ENCODE results near the gene SEC62.

Gene SEC62

DNA sequence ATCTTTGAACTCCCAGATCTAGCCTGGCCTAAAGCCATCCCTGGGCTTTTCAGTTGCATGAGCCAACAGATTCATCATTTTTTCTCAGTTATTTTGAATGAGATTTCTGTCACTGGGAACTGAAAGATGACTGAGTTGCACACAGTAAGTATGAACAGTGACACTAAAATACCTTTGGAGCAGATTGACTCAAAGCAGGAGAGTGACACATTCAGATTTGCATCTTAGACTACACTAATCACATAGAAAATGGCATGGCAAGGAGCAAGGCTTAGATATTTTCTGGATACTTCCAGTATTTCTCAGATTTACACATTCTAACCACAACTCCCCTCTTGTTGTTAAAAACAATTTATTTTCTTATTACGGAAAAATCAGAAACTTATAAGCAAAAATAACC is 32.8 kb downstream of the SEC62 start:
- TF ChIP-seq, protein P1, sequence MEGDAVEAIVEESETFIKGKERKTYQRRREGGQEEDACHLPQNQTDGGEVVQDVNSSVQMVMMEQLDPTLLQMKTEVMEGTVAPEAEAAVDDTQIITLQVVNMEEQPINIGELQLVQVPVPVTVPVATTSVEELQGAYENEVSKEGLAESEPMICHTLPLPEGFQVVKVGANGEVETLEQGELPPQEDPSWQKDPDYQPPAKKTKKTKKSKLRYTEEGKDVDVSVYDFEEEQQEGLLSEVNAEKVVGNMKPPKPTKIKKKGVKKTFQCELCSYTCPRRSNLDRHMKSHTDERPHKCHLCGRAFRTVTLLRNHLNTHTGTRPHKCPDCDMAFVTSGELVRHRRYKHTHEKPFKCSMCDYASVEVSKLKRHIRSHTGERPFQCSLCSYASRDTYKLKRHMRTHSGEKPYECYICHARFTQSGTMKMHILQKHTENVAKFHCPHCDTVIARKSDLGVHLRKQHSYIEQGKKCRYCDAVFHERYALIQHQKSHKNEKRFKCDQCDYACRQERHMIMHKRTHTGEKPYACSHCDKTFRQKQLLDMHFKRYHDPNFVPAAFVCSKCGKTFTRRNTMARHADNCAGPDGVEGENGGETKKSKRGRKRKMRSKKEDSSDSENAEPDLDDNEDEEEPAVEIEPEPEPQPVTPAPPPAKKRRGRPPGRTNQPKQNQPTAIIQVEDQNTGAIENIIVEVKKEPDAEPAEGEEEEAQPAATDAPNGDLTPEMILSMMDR (IDR thresholded peaks at IDR 0.05; ENCODE audit: extremely low read depth, missing control alignments): no peak

GRCh38 chr3:170000051-170000450 is 33.4 kb downstream of the SEC62 start:
- no peak for DNase-seq (ENCODE audit: low spot score)
- TF ChIP-seq, protein P1 (IDR thresholded peaks at IDR 0.05; ENCODE audit: extremely low read depth, missing control alignments): no peak

More for the DNA sequence above, 32.8 kb downstream of the SEC62 start:
- DNase-seq (ENCODE audit: low spot score): peak; percentile 57

GRCh38 chr3:170002231-170002630 is 35.6 kb downstream of the SEC62 start:
- TF ChIP-seq, protein P1 (IDR thresholded peaks at IDR 0.05; ENCODE audit: extremely low read depth, missing control alignments): no peak
- no peak for DNase-seq (ENCODE audit: low spot score)

DNA sequence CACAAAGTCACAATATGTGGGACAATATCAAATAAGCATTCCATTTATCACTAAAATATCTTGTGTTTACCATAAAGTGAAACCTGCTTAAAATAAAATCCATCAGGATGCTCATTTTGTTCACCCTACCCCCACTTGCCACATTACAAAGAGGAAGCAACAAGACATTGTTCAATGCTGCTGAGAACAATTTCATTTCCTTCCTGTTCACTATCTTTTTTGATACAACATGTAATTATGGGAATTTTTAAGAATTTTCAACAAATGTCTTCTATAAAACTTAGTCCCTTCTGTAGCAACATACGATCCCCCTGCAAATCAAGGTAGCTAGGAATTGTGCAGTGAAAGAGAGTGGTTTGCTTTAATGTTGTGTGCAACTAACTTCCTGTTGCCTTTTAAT is 36.3 kb downstream of the SEC62 start:
- no peak for DNase-seq (ENCODE audit: low spot score)
- TF ChIP-seq, protein P1 (IDR thresholded peaks at IDR 0.05; ENCODE audit: extremely low read depth, missing control alignments): no peak

DNA sequence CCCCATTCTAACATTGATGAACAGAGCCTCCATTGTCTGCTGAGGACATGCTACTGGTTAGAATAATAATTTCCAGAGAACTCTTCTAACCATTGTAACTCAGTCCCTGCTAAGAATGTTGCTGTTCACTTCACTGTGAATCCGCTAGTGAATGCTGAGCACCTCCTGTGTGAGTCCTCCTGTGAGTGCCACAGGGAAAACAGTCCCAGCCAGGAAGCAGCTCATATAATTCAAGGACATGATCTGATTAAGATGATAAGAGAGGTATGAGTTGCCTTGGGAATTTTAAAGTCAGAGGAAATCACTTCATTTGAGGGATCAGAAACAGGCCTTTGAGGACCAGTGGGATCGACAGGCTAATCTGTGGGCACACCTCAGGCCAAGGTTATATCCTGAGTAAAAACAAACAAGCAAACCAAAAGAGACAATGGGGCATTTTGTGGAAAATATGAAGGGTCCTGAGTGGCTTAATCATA is 37.3 kb downstream of the SEC62 start:
- no peak for DNase-seq (ENCODE audit: low spot score)
- TF ChIP-seq, protein P1 (IDR thresholded peaks at IDR 0.05; ENCODE audit: extremely low read depth, missing control alignments): no peak

DNA sequence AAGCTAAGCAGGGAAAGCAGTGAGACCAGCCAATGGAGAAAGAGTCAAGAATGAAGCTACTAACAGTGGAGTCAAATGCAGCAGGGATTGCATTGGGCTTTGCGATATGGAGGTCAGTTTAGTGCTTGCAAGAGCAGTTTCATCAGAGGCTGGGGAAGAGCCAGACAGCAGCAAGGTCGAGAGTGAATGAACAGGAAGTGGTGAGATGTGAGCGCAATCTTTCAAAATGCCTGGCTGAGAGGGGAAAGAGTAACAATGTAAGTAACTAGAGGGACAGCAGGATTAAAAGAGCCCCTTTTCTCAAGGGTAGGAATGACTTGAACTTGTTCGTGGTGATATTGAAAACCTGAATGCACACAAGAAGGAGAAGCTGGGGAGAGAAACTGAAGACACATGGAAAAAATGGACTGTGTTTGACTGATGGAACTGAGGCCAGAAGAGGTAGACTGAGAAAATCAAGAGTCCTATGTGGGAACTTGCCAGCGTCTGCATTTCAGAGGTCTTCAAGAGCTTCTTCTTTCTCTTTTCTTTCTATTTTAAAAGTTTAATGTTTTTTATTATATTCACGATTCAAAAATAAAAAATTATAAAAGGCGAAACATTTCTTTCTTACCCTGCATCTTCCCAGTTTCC is 40.5 kb downstream of the SEC62 start:
- DNase-seq (ENCODE audit: low spot score): peak; percentile 63
- TF ChIP-seq, protein P1 (IDR thresholded peaks at IDR 0.05; ENCODE audit: extremely low read depth, missing control alignments): no peak

DNA sequence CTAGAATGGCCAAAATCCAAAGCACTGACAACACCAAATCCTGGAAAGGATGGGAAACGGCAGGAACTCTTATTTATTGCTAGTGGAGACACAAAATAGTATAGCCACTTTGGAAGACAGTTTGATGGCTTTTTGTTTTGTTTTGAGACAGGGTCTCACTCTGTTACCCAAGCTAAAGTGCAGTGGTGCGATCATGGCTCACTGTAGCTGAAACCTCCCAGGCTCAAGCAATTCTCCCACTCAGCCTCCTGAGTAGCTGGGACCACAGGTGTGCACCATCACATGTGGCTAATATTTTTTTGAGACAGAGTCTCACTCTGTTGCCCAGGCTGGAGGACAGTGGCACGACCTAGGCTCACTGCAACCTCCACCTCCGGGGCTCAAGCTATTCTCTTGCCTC is 43.9 kb downstream of the SEC62 start:
- TF ChIP-seq, protein P1 (IDR thresholded peaks at IDR 0.05; ENCODE audit: extremely low read depth, missing control alignments): no peak
- DNase-seq (ENCODE audit: low spot score): no peak

All from GM20000 (cell line).